Measurements from ENCODE around the gene TSC2.

TSC2 gene

DNA sequence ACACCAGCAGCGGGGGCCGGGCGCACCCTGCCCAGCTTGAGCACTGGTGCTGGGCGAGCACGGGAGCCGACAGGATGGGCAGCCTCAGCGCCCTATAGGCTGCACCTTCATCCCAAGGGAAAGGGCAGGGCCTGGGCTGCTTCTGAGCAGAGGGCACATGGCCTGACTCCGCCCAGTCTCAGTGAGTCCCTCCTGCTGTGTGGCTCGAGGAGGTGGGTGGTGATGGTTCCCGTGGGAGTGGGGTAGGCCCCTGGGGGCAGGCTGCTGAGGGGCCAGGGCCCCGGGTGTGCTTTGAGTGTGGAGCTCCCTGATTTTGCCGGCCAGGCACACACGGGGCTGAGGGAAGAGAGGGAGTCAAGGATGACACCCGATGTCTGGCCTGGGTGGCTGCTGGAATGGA lies 37.9 kb downstream of the TSC2 start:
- TF ChIP-seq, protein P1, sequence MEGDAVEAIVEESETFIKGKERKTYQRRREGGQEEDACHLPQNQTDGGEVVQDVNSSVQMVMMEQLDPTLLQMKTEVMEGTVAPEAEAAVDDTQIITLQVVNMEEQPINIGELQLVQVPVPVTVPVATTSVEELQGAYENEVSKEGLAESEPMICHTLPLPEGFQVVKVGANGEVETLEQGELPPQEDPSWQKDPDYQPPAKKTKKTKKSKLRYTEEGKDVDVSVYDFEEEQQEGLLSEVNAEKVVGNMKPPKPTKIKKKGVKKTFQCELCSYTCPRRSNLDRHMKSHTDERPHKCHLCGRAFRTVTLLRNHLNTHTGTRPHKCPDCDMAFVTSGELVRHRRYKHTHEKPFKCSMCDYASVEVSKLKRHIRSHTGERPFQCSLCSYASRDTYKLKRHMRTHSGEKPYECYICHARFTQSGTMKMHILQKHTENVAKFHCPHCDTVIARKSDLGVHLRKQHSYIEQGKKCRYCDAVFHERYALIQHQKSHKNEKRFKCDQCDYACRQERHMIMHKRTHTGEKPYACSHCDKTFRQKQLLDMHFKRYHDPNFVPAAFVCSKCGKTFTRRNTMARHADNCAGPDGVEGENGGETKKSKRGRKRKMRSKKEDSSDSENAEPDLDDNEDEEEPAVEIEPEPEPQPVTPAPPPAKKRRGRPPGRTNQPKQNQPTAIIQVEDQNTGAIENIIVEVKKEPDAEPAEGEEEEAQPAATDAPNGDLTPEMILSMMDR (IDR thresholded peaks at IDR 0.05), result no peak

DNA sequence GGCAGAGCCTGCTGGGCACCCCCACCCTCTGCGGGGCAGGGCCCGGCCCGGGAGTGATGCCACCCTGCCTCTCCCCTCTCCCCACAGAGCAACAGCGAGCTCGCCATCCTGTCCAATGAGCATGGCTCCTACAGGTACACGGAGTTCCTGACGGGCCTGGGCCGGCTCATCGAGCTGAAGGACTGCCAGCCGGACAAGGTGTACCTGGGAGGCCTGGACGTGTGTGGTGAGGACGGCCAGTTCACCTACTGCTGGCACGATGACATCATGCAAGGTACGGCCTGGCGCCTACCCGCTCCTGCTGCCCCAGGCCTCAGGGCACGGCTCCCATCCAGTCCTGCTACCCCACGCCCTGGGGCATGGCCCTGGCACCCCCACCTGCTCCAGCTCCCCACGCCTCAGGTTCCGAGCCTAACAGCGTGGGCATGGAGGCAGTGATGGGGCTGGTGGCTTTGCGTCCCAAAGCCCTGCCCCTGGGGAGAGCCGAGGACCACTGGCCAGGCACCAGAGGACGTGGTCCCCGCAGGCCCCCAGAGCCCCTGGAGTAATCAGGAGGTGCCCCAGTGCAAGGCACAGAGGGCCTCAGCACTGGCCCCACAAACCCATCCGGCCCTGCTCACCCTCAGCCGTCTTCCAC lies 38.4 kb downstream of the TSC2 start:
- TF ChIP-seq, protein P1 (IDR thresholded peaks at IDR 0.05), result no peak

DNA sequence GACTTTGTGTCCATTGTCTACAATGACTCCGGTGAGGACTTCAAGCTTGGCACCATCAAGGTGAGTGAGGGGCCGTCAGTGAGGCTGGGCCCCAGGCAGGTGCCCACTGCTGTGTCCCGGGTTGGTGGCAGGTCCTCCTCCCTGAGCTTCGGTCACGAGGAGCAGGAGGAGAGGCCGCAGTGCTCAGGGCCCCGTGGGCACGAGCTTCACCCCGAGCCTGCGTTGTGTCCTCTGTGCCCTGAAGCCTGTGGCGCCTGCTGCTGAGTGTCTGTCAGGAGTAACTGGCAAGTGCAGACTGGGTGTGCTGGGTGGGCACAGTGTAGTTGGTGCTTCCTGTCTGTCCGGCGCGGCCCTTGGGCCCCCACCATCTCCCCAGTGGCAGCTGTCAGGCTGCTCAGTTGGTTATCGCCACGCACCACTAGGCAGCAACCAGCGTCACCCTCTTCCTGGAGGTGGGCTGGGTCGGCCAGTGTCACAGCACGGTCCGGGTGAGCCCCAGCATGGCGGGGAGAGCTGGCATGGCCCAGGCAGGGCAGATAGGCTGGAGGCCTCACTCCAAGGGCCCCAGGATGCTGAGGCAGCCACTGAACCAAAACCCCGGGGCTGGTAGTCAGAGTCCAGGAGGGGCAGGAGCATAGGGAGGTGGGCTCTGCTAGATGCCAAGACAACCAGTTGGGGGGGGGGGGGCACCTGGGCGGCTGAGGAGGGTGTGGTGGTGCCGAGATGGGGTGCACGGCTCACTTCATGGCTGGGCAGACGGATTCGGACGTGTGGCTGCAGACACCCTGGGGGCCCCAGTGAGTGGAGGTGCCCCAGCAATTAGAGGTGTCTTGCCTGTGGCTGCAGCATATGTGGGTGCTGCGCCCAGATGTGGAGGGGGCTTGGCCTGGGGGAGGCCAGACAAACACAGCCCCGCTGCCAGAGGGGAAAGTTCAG lies 39.3 kb downstream of the TSC2 start:
- TF ChIP-seq, protein P1 (IDR thresholded peaks at IDR 0.05), result no peak

DNA sequence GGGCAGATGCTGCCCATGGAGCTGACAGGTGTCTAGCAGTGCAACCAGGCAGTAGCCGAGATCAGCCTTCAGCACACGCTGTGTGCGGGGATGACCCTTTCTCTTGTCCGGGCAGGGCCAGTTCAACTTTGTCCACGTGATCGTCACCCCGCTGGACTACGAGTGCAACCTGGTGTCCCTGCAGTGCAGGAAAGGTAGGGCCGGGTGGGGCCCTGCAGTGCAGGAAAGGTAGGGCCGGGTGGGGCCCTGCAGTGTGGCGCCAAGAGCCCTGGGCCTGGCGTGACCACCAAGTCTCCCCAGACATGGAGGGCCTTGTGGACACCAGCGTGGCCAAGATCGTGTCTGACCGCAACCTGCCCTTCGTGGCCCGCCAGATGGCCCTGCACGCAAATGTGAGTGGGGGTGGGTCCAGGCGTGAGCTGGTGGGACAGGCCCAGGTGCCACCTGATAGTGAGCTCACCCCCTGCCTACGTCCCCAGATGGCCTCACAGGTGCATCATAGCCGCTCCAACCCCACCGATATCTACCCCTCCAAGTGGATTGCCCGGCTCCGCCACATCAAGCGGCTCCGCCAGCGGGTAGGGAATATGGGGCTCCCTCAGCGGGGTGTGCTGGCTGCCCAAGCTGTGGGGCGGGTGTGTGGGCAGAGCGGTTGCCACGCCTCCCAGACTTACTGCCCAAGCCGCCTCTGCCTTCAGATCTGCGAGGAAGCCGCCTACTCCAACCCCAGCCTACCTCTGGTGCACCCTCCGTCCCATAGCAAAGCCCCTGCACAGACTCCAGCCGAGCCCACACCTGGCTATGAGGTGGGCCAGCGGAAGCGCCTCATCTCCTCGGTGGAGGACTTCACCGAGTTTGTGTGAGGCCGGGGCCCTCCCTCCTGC lies 40.2 kb downstream of the TSC2 start:
- TF ChIP-seq, protein P1 (IDR thresholded peaks at IDR 0.05), result no peak

DNA sequence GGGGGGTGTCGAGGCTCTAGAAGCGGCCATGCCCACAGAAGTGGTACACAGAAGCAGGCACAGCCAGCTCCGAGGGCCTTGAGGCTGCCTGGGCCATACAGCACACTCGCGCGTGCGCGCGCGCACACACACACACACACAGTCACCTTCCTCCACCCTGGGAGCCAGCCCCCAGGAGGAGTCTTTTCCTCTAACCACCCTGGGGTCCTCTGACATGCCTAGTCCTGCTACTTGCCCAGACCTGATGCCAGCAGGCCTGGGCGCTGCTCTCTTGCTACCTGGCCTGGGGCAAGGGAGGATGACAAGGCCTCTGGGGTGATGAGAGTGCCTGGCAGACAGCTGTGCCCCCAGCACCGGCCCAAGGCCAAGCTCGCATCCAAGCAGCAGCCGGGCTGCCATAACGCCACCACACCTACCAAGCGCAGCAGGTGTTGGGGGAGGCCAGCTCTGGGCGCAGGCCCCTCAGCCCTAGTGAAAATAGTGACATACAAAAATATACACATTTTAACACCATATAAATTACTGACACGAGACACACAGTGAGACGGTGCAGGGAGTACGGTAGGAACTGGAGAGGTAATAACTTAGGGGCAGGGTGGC lies 41.1 kb downstream of the TSC2 start:
- TF ChIP-seq, protein P1 (IDR thresholded peaks at IDR 0.05), result no peak

DNA sequence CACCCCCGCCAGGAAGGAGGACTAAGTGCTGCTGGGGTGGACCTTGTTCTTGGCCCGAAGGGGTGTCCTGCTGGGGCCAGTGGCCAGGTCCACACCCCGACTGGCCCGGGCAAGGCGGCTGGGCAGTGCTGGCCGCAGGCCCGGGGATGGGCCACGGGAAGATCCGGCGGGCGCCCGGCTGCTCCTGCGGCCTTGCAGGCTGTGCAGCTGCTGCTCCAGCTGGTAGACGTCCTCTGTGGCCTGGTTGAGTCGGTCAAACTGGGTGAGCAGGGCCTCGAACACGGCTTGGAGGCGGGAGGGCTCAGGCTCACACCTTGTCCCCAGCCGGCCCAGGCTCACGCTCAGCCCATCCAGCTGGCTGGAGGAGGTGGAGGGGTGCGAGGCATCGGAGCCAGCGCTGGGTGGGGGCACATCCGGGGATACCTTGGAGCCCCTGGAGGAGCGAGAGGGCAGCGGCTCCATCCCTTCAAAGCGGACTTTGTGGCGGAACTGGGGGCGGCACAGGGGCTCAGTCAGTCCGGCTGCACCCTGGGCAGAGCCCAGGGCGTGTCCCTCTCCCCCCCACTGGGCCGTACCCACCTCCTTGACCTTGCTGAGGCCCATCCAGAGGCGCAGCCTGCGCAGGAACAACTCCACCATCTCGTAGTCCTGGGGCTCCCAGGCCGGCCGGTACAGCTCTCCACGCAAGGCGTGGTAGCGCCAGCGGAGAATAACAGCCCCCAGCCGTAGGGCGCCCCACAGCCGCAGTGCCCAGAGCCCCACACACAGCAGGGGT lies 42.1 kb downstream of the TSC2 start:
- TF ChIP-seq, protein P1 (IDR thresholded peaks at IDR 0.05), result no peak

Data from LNCAP (cell line).